ENCODE results near the gene PIGU.
A peak's percentile ranks its signal among the peaks of the same experiment; 100 is the strongest.

DNA sequence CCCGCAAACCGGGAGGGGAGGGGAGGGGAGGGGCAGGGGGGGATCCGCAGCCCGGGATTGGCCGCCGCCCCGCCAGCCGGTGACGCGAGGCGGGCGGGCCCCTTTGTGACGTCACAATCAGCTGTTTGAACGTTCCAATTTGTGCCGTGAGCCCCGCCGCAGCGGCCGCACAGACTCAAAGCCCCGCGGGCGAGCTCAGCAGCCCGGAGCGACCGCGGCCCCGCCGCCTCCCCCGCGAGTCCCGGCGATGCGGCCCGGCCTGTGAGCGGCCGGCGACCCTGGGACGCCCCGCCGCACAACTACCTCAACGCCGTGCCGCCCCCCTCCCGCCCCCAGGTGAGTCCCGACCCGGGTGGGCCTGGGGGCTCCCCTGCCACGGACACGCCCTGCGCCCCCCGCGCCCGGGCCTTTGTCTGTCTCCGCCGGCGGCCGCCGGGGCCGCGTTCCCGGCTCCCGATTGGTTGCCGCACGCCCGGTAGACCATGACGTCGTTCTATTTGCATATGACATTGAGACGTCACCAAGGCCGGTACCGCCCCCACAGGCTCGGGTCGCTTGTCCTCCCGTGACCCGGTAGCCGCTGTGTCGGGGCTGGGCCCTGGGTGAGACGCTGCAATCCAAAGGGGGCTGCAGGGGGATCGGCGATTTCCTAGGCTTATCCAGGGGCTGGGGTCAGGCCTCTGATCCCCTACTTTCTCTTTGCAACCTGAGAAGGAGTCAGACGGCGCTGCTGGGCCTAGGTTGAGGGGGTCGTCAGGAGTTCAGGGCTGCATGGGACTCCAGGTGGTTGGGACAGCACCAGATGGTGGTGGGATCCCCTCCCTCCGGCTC, 27.5 kb upstream of the PIGU start, which contains the start of gene TP53INP2:
- peak; percentile 43; the same call in 1 of the 2 replicates for TF ChIP-seq GABPA (tag; conservative IDR thresholded peaks at IDR 0.05; ENCODE audit: low read depth)
- TF ChIP-seq, protein P1, sequence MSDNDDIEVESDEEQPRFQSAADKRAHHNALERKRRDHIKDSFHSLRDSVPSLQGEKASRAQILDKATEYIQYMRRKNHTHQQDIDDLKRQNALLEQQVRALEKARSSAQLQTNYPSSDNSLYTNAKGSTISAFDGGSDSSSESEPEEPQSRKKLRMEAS (CRISPR knock-in tag; IDR thresholded peaks at IDR 0.05): 0 out of 2 replicates have a peak, but pooled peaks have one; percentile 15
- TF ChIP-seq SIN3A (IDR thresholded peaks at IDR 0.05; ENCODE audit: borderline replicate concordance in 2 of 2, control insufficient read depth in 1 of 2, low read depth in 2 of 2, low read length in 2 of 2): peak in 1 of 2 experiments; percentile 81
- no peak for TF ChIP-seq RAD51 (IDR thresholded peaks at IDR 0.05; ENCODE audit: borderline replicate concordance, low read depth)
- TF ChIP-seq SREBF2 (CRISPR knock-in tag; IDR thresholded peaks at IDR 0.05): no peak
- TF ChIP-seq EZH2 (IDR thresholded peaks at IDR 0.05; ENCODE audit: borderline replicate concordance, low read depth, low read length): no peak
- TF ChIP-seq EWSR1 (IDR thresholded peaks at IDR 0.05; ENCODE audit: borderline replicate concordance, low read depth, partially characterized antibody): no peak
- no peak for TF ChIP-seq EP300 (IDR thresholded peaks at IDR 0.05; ENCODE audit: low read length)

Measured in K562 (cell line).